Transverse colon (tissue), 4 donors: ENCODE measurements around the gene TCF7L2. TPM values are rescaled to one million over a fixed set of nuclear protein-coding genes. Genes with fewer than 3 reads are reported as not detected.

Experiments
- DNase-seq: peaks from one replicate; pipeline ENCODE4 v3.0.0-alpha.2; 2019
- H3K27ac ChIP-seq, 4 donors: fragments of 200-600 bp; sonication (generic); 2 replicates each; pipeline ENCODE4 v1.5.1; 2016 to 2018; ENCODE audit warnings: inconsistent platforms in 4 of 4
- H3K27me3 ChIP-seq: fragments of 200-600 bp; sonication (generic); 2 replicates; pipeline ENCODE4 v1.5.1; 2017; ENCODE audit warnings: inconsistent platforms
- H3K36me3 ChIP-seq, 4 donors: fragments of 200-600 bp; sonication (generic); 2 replicates each; pipeline ENCODE4 v1.5.1; 2017 to 2019; ENCODE audit warnings: inconsistent platforms in 4 of 4
- H3K4me1 ChIP-seq, 4 donors: fragments of 200-600 bp; sonication (generic); 2 replicates each; pipeline ENCODE4 v1.5.1; 2017 to 2020; ENCODE audit warnings: inconsistent platforms in 4 of 4
- H3K4me3 ChIP-seq, 4 donors: fragments of 200-600 bp; sonication (generic); 1 replicate in 1 of 4; 2 replicates in 3 of 4; pipeline versions ENCODE4 v1.5.1 to v1.6.1; 2017 to 2019; ENCODE audit warnings: inconsistent platforms in 4 of 4
- H3K9me3 ChIP-seq, 2 donors: fragments of 200-600 bp; sonication (generic); 2 replicates each; pipeline ENCODE4 v1.5.1; 2017 to 2019; ENCODE audit warnings: inconsistent platforms in 2 of 2
- CTCF ChIP-seq, 5 experiments: fragments of 200-600 bp in 3 of 5; fragments of 450-650 bp in 2 of 5; sonication (generic) in 3 of 5; IDR thresholded peaks; 1 replicate in 2 of 5; 2 replicates in 3 of 5; pipeline ENCODE4 v1.5.1; 2016 to 2017; ENCODE audit warnings: antibody characterized with exemption in 5 of 5, inconsistent platforms in 3 of 5, mild to moderate bottlenecking in 2 of 5, moderate library complexity in 1 of 5
- EP300 ChIP-seq: sonication (generic); formaldehyde crosslinking; IDR thresholded peaks from one replicate; pipeline ENCODE4 v1.6.1; 2017; ENCODE audit warnings: antibody characterized with exemption, low read depth
- POLR2A ChIP-seq: fragments of 450-650 bp; IDR thresholded peaks from one replicate; pipeline ENCODE4 v1.6.1; 2016; ENCODE audit warnings: antibody characterized with exemption, mild to moderate bottlenecking, moderate library complexity
- POLR2AphosphoS5 ChIP-seq, 3 donors: sonication (generic); formaldehyde crosslinking; IDR thresholded peaks; one replicate each; pipeline ENCODE4 v1.6.1; 2016; ENCODE audit warnings: antibody characterized with exemption in 3 of 3
- WGBS, 2 donors: methylation state at CpG; one replicate each; pipeline ENCODE4 v1.1.5; 2018; ENCODE audit warnings: low coverage in 1 of 2; 5-methylcytosine and 5-hydroxymethylcytosine counted together
- in situ Hi-C, 4 donors: fragments of 200-750 bp; cut with MboI; loops; one replicate each; pipeline versions ENCODE4 v1.15.0 to v1.15.1; 2017; ENCODE audit warnings: low sequenced_read_pairs in 3 of 4, low pct_ligation_motif_present in 1 of 4, low pct_unique_long_range_greater_than_20kb in 1 of 4
- intact Hi-C: fragments of 100-400 bp; cut with DNase I; formaldehyde crosslinking; loops from one replicate; pipeline ENCODE4 v1.15.1; 2023; ENCODE audit warnings: low total_unique reads
- total RNA-seq, 4 donors: library from RNA; depleted of rRNA; stranded (reverse); fragments of >200 nt; gene quantifications; one replicate each; pipeline ENCODE4 v1.1.0, GENCODE V29; 2016

The TCF7L2 gene
- total RNA-seq, 4 donors from 2014 or later, result 84.6 to 249 (median 137) TPM

- H3K4me3 ChIP-seq, result no peak overlapping the region
- peak overlapping the region; percentile 33 to 63 (median 42) for H3K27ac ChIP-seq
- WGBS, 2 donors, result 48 to 50% methylated on average over 5 of the region's 5 CpGs
- H3K9me3 ChIP-seq, result no peaks in the 10 kb centered on the region
- TF ChIP-seq POLR2AphosphoS5 (IDR thresholded peaks at IDR 0.05) (no peak), POLR2A (no peak), EP300 (no peak), CTCF (IDR thresholded peaks at IDR 0.05) (no peak)
- DNase-seq, result peak; percentile 31
- intact Hi-C loops (no loop called here), in situ Hi-C loops (no loop called here)
- peaks cover 0 to 49% (median 39%) of the 10 kb centered on the region in 4 donors for H3K4me1 ChIP-seq
- H3K36me3 ChIP-seq, result no peaks in the 10 kb centered on the region
- H3K27me3 ChIP-seq, result no peaks in the 10 kb centered on the region
Observed at GRCh38 chr10:113035732-113036312, 85.8 kb downstream of the TCF7L2 start.

- TF ChIP-seq EP300 (no peak), CTCF (IDR thresholded peaks at IDR 0.05) (no peak), POLR2A (no peak), POLR2AphosphoS5 (IDR thresholded peaks at IDR 0.05) (no peak)
- in situ Hi-C loops (no loop called here), intact Hi-C loops (no loop called here)
- whole genome bisulfite sequencing, 2 donors, result 74 to 84% methylated on average over 2 of the region's 2 CpGs
- Histone ChIP-seq H3K9me3 (no peaks in the 10 kb centered on the region), H3K36me3 (peaks cover 0 to 3% (median 0%) of the 10 kb centered on the region in 4 donors), H3K4me1 (peaks cover 0 to 46% (median 35%) of the 10 kb centered on the region in 4 donors), H3K27me3 (no peaks in the 10 kb centered on the region), H3K27ac (no peak overlapping the region), H3K4me3 (no peak overlapping the region)
- DNase-seq, result no peak
Observed at GRCh38 chr10:113036619-113037018, 86.6 kb downstream of the TCF7L2 start.

GRCh38 chr10:113037218-113037617, 87.2 kb downstream of the TCF7L2 start:
- DNase-seq, result no peak
- in situ Hi-C loops (no loop called here), intact Hi-C loops (no loop called here)
- H3K4me1 ChIP-seq, result peaks cover 0 to 48% (median 37%) of the 10 kb centered on the region in 4 donors
- peaks cover 0 to 4% (median 0%) of the 10 kb centered on the region in 4 donors for H3K36me3 ChIP-seq
- no peaks in the 10 kb centered on the region for H3K9me3 ChIP-seq
- peak overlapping the region in 1 of 4 donors; percentile 7 for H3K27ac ChIP-seq
- 40 to 69% methylated on average over 1 to 2 of the region's 2 CpGs for WGBS, 2 donors
- TF ChIP-seq POLR2AphosphoS5 (IDR thresholded peaks at IDR 0.05) (no peak), CTCF (IDR thresholded peaks at IDR 0.05) (no peak), POLR2A (no peak), EP300 (no peak)
- H3K4me3 ChIP-seq, result no peak overlapping the region
- no peaks in the 10 kb centered on the region for H3K27me3 ChIP-seq

- in situ Hi-C loops, result no loop called here
- intact Hi-C loops, result no loop called here
- Histone ChIP-seq H3K4me1 (peaks cover 0 to 48% (median 38%) of the 10 kb centered on the region in 4 donors), H3K27ac (peak overlapping the region in 1 of 4 donors; percentile 7), H3K36me3 (peaks cover 0 to 4% (median 0%) of the 10 kb centered on the region in 4 donors), H3K9me3 (no peaks in the 10 kb centered on the region), H3K4me3 (no peak overlapping the region), H3K27me3 (no peaks in the 10 kb centered on the region)
- DNase-seq, result peak; percentile 40
- TF ChIP-seq EP300 (no peak), CTCF (IDR thresholded peaks at IDR 0.05) (no peak), POLR2AphosphoS5 (IDR thresholded peaks at IDR 0.05) (no peak), POLR2A (no peak)
- WGBS, 2 donors, result 61 to 75% methylated on average over 5 to 12 of the region's 12 CpGs
Observed at GRCh38 chr10:113038183-113038582, 88.1 kb downstream of the TCF7L2 start.
